A549 treated with Hydrocortisone at 1 μM for 4 hours (cell line): ENCODE measurements around the gene BEAN1. TPM values are rescaled to one million over a fixed set of nuclear protein-coding genes. Genes with fewer than 3 reads are reported as not detected.

ENCODE experiments used
- total RNA-seq: library from RNA; stranded (reverse); fragments of 200-300 nt; extraction: Qiagen RNA extraction; gene quantifications from 5 replicates; pipeline ENCODE4 v1.2.3, GENCODE V29; 2022

The BEAN1 gene, protein sequence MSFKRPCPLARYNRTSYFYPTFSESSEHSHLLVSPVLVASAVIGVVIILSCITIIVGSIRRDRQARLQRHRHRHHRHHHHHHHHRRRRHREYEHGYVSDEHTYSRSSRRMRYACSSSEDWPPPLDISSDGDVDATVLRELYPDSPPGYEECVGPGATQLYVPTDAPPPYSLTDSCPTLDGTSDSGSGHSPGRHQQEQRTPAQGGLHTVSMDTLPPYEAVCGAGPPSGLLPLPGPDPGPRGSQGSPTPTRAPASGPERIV
- total RNA-seq: 4.3 to 7.4 TPM (median 5.4 TPM) in 5 replicates

GRCh38 chr16:66427036-66427860 lies at the start of gene BEAN1:
Gene BEAN1 (plus strand): TSS chr16:66427295. CDS start chr16:66437677, 10,382 bp downstream.

Other genes starting within 250 kb of the BEAN1 start
- 0.10 to 0.31 TPM (median 0.12 TPM) in 5 replicates for gene CDH5, start 60.6 kb upstream of the BEAN1 start, total RNA-seq
- 17.6 to 24.7 TPM (median 18.6 TPM) in 5 replicates for gene TK2, start 122.8 kb downstream of the BEAN1 start, total RNA-seq
- gene CKLF, start 125.3 kb downstream of the BEAN1 start, total RNA-seq: 55.4 to 72.7 TPM (median 64.0 TPM) in 5 replicates
- gene CMTM1, start 139.1 kb downstream of the BEAN1 start, total RNA-seq: 0.71 to 1.5 TPM (median 0.96 TPM) in 5 replicates
- gene CMTM2, start 152.2 kb downstream of the BEAN1 start, total RNA-seq: not detected in 5 replicates
- gene CMTM3, start 177.4 kb downstream of the BEAN1 start, total RNA-seq: 94.0 to 99.9 TPM (median 98.6 TPM) in 5 replicates